ENCODE measurements around the gene TMUB1.

- no peak for TF ChIP-seq CTCF (conservative IDR thresholded peaks at IDR 0.05; ENCODE audit: low read length)
- TF ChIP-seq EZH2phosphoT487 (IDR thresholded peaks at IDR 0.05; ENCODE audit: borderline replicate concordance, low read depth, low read length) = no peak
These were observed 29.5 kb downstream of the TMUB1 start for GRCh38 chr7:151053751-151054150.

Data from OCI-LY7 (cell line).